Measurements from ENCODE around the gene KRT71.

The KRT71 gene

GRCh38 chr12:52494518-52494917 is 58.4 kb downstream of the KRT71 start:
- no peak for DNase-seq

- DNase-seq: no peak
Measured at GRCh38 chr12:52494100-52494499, 58.8 kb downstream of the KRT71 start.
